GM19025 (cell line): ENCODE results near the gene KIRREL3.

Source experiments
- ATAC-seq: cut with Tn5 transposase; IDR thresholded peaks from one replicate; pipeline ENCODE4 v1.9.1; 2021; ENCODE audit warnings: mild to moderate bottlenecking, low read depth, moderate library complexity; ENCODE audit not compliant: unreplicated experiment

The KIRREL3 gene

GRCh38 chr11:126695293-126695692 is 305.3 kb downstream of the KIRREL3 start:
- ATAC-seq = no peak

- no peak for ATAC-seq
Measured at GRCh38 chr11:126694065-126694625, 306.4 kb downstream of the KIRREL3 start.

GRCh38 chr11:126687477-126687876 is 313.1 kb downstream of the KIRREL3 start:
- ATAC-seq = no peak

GRCh38 chr11:126686938-126687337 is 313.6 kb downstream of the KIRREL3 start:
- no peak for ATAC-seq

- ATAC-seq = no peak
Measured at GRCh38 chr11:126683766-126684728, 316.5 kb downstream of the KIRREL3 start.

GRCh38 chr11:126682590-126682989 is 318.0 kb downstream of the KIRREL3 start:
- no peak for ATAC-seq

- no peak for ATAC-seq
Measured at GRCh38 chr11:126680700-126681099, 319.9 kb downstream of the KIRREL3 start.

- ATAC-seq = no peak
Measured at GRCh38 chr11:126680131-126680530, 320.4 kb downstream of the KIRREL3 start.

GRCh38 chr11:126679033-126679432 is 321.5 kb downstream of the KIRREL3 start:
- ATAC-seq = no peak

GRCh38 chr11:126676536-126676935 is 324.0 kb downstream of the KIRREL3 start:
- no peak for ATAC-seq

GRCh38 chr11:126673319-126673718 is 327.3 kb downstream of the KIRREL3 start:
- no peak for ATAC-seq

- no peak for ATAC-seq
Measured at GRCh38 chr11:126669416-126669815, 331.2 kb downstream of the KIRREL3 start.

- ATAC-seq = no peak
Measured at GRCh38 chr11:126664643-126665042, 335.9 kb downstream of the KIRREL3 start.

- ATAC-seq = no peak
Measured at GRCh38 chr11:126663749-126664592, 336.6 kb downstream of the KIRREL3 start.

- ATAC-seq = no peak
Measured at GRCh38 chr11:126662035-126662790, 338.4 kb downstream of the KIRREL3 start.

- ATAC-seq = no peak
Measured at GRCh38 chr11:126660761-126661425, 339.7 kb downstream of the KIRREL3 start.

GRCh38 chr11:126660321-126660720 is 340.2 kb downstream of the KIRREL3 start:
- ATAC-seq = no peak

- no peak for ATAC-seq
Measured at GRCh38 chr11:126658306-126659056, 342.1 kb downstream of the KIRREL3 start.

GRCh38 chr11:126655807-126656128 is 344.8 kb downstream of the KIRREL3 start:
- no peak for ATAC-seq
